D721Med (cell line): ENCODE results near the gene RAB27B.
A peak's percentile ranks its signal among the peaks of the same experiment; 100 is the strongest.

Source experiments
- DNase-seq: peaks from one replicate; pipeline ENCODE4 v3.0.0; 2011; ENCODE audit warnings: low spot score; ENCODE audit not compliant: insufficient read length
- FAIRE-seq: peaks from 2 replicates; lab custom pipeline; 2011; peaks lifted over from hg19 to GRCh38; lab: Jason Lieb, UNC
- TF ChIP-seq, protein P1 (sequence below): IDR thresholded peaks from 2 replicates; pipeline ENCODE4 v1.5.1; 2012; ENCODE audit warnings: mild to moderate bottlenecking, control low read depth; ENCODE audit not compliant: insufficient read depth; ENCODE audit errors: missing control alignments

Gene RAB27B

DNA sequence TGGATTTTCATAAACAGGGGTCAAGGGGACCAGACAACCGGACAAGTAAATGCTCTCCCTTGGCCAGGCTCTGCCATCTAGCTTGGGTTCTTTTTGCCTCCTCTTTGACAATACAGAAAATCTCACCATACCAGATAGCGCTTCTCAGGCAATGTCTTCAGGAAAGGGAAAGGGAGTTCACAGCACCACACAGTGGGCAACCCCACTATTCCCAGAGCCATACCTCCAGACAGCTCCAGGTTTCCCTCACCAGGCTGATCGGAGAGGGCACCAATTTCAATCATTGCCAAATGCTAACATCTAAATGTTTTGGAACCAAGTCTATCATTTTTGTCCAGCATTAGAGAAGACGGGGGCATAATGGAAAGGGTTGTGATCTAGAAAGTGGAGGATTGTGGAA lies 102.9 kb downstream of the RAB27B start:
- FAIRE-seq (no peak), DNase-seq (no peak)
- TF ChIP-seq, protein P1, sequence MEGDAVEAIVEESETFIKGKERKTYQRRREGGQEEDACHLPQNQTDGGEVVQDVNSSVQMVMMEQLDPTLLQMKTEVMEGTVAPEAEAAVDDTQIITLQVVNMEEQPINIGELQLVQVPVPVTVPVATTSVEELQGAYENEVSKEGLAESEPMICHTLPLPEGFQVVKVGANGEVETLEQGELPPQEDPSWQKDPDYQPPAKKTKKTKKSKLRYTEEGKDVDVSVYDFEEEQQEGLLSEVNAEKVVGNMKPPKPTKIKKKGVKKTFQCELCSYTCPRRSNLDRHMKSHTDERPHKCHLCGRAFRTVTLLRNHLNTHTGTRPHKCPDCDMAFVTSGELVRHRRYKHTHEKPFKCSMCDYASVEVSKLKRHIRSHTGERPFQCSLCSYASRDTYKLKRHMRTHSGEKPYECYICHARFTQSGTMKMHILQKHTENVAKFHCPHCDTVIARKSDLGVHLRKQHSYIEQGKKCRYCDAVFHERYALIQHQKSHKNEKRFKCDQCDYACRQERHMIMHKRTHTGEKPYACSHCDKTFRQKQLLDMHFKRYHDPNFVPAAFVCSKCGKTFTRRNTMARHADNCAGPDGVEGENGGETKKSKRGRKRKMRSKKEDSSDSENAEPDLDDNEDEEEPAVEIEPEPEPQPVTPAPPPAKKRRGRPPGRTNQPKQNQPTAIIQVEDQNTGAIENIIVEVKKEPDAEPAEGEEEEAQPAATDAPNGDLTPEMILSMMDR = no peak

DNA sequence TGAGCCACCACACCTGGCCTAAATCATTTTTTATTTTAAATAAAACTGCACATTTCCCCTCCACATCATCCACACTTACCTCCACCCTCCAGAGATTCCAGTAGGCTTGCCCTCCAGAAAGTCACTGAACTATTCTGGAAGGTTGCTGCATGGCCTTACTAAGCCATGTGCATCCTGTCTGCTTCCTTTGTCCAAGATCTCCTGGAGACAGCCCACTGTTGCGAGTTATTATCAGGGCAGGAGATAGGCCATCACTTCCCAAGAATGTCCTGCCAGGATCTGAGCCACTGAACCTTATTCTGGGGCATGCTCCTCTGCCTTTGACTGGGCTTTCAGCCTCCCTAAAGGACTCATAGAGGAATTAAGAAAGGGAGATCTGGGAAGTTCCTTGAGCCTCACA lies 104.2 kb downstream of the RAB27B start:
- TF ChIP-seq, protein P1 = no peak
- DNase-seq = no peak
- FAIRE-seq = no peak

DNA sequence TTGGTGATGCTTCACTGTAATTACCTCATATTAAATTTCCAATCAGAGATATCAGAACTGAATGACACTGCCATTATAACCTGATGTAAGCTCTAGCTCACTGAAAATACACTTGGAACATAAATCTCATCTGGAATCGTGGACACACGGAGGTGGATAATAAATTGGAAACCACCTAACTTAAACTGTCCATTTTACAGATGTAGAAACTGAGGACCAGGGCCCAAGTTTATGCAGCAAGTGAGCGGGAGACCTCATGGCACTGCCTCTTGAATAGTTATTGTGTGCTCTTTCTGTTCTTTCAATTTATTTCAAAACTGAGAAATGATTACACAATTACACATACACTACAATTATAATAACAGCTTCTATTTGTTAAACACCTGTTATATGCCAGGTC lies 110.2 kb downstream of the RAB27B start:
- FAIRE-seq = no peak
- TF ChIP-seq, protein P1 = no peak
- DNase-seq = no peak

DNA sequence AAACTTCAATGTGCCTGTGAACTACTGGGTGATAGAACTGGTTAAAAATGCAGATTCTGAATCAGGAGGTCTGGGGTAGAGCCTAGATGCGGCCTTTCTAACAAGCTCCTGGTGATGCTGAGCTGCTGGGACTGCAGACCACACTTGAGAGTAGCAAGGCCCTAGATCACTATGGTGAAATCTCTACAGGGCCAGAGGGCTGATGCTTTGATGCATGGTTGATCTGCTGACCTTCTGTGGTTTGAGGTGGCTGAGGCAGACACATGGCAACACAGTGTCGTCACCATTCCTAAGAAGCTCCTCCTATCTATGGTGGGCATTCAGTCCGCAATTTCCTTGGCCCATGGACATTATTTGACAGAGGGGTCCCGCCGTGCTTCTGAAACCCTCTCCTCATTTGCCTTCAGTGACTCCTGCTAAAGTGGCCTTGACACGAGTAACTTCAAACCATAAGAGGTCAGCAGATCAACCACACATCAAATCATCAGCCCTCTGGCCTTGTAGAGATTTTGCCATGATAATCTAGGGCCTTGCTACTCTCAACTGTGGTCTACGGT lies 111.2 kb downstream of the RAB27B start:
- no peak for FAIRE-seq
- no peak for DNase-seq
- TF ChIP-seq, protein P1 = no peak

DNA sequence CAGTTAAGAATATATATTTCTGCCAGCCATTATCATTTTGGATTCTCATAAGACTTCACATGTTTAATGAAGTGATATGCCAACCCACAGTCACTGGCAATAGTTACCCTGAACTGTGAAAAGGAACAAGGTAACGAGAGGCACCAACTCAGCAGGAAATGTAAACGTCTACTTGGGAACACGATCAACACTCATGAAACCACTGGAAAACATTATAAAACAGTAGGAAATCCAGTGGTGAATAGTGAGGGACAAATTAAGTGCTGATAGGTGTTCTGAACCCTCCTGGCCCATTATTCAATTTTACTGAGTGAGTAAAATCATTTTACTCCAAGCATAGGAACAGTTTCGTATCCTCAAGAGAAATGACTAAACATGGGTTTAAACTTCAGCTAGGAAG lies 113.9 kb downstream of the RAB27B start:
- FAIRE-seq = peak; percentile 99
- no peak for DNase-seq
- TF ChIP-seq, protein P1 = no peak

DNA sequence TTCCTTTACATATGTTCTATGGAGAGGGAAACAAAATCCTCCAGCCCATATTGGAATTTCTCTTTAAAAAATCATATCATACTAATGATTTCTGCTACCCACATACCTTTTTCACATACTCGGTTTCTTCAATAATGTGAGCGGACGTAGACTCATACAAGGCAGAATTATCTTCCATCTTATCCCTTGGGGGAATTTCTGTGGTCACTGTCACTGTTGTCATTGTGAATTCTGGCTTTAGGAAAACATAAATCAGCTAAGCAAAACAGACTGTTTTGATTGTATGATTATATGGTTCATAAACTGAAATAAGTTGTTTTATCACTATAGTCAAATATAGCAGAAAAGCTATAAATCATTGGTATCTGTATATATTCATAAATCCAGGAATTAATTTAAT lies 114.3 kb downstream of the RAB27B start:
- DNase-seq = no peak
- no peak for FAIRE-seq
- TF ChIP-seq, protein P1 = no peak
